ENCODE data around the gene HIP1R. TPM values are rescaled to one million over a fixed set of nuclear protein-coding genes. Genes with fewer than 3 reads are reported as not detected.

The HIP1R gene
- polyA plus RNA-seq, 2 donors, result 23.1 to 32.7 TPM

- H3K36me3 ChIP-seq (ENCODE audit: control insufficient read depth in 2 of 2, insufficient read depth in 2 of 2, low read length in 1 of 2), result no peaks in the 10 kb centered on the region
- no peaks in the 10 kb centered on the region for H3K27me3 ChIP-seq (ENCODE audit: control insufficient read depth in 1 of 2, insufficient read depth in 2 of 2, low read length in 2 of 2)
- H3K4me3 ChIP-seq (ENCODE audit: low read depth in 1 of 2, low read length in 2 of 2), result no peak overlapping the region
- H3K27ac ChIP-seq (ENCODE audit: low read depth in 2 of 2, low read length in 1 of 2), result peak overlapping the region; percentile 68 to 79
- H3K9me3 ChIP-seq (ENCODE audit: control insufficient read depth in 2 of 2, insufficient read depth in 1 of 2, low read depth in 1 of 2, low read length in 1 of 2), result no peaks in the 10 kb centered on the region
- peaks cover 0 to 29% of the 10 kb centered on the region in 2 donors for H3K4me1 ChIP-seq (ENCODE audit: control insufficient read depth in 2 of 2, insufficient read depth in 2 of 2, low read length in 1 of 2)
- WGBS, 2 donors, result 65 to 78% methylated on average over 26 of the region's 26 CpGs
These were observed 5.6 kb downstream of the HIP1R start for GRCh38 chr12:122840580-122841513.

- H3K27me3 ChIP-seq (ENCODE audit: control insufficient read depth in 1 of 2, insufficient read depth in 2 of 2, low read length in 2 of 2), result no peaks in the 10 kb centered on the region
- no peak overlapping the region for H3K4me3 ChIP-seq (ENCODE audit: low read depth in 1 of 2, low read length in 2 of 2)
- H3K27ac ChIP-seq (ENCODE audit: low read depth in 2 of 2, low read length in 1 of 2), result peak overlapping the region; percentile 68 to 79
- WGBS, 2 donors, result 60 to 65% methylated on average over 23 of the region's 23 CpGs
- peaks cover 0 to 29% of the 10 kb centered on the region in 2 donors for H3K4me1 ChIP-seq (ENCODE audit: control insufficient read depth in 2 of 2, insufficient read depth in 2 of 2, low read length in 1 of 2)
- H3K9me3 ChIP-seq (ENCODE audit: control insufficient read depth in 2 of 2, insufficient read depth in 1 of 2, low read depth in 1 of 2, low read length in 1 of 2), result no peaks in the 10 kb centered on the region
- no peaks in the 10 kb centered on the region for H3K36me3 ChIP-seq (ENCODE audit: control insufficient read depth in 2 of 2, insufficient read depth in 2 of 2, low read length in 1 of 2)
These were observed 6.5 kb downstream of the HIP1R start for GRCh38 chr12:122841544-122842321.

GRCh38 chr12:122842505-122843405 lies 7.5 kb downstream of the HIP1R start:
- no peak overlapping the region for H3K4me3 ChIP-seq (ENCODE audit: low read depth in 1 of 2, low read length in 2 of 2)
- H3K27me3 ChIP-seq (ENCODE audit: control insufficient read depth in 1 of 2, insufficient read depth in 2 of 2, low read length in 2 of 2), result no peaks in the 10 kb centered on the region
- no peaks in the 10 kb centered on the region for H3K36me3 ChIP-seq (ENCODE audit: control insufficient read depth in 2 of 2, insufficient read depth in 2 of 2, low read length in 1 of 2)
- WGBS, 2 donors, result 82 to 87% methylated on average over 22 of the region's 22 CpGs
- peak overlapping the region in 1 of 2 donors; percentile 1 for H3K27ac ChIP-seq (ENCODE audit: low read depth in 2 of 2, low read length in 1 of 2)
- no peaks in the 10 kb centered on the region for H3K9me3 ChIP-seq (ENCODE audit: control insufficient read depth in 2 of 2, insufficient read depth in 1 of 2, low read depth in 1 of 2, low read length in 1 of 2)
- H3K4me1 ChIP-seq (ENCODE audit: control insufficient read depth in 2 of 2, insufficient read depth in 2 of 2, low read length in 1 of 2), result peaks cover 3 to 28% of the 10 kb centered on the region in 2 donors

GRCh38 chr12:122843455-122843854 lies 8.2 kb downstream of the HIP1R start:
- H3K9me3 ChIP-seq (ENCODE audit: control insufficient read depth in 2 of 2, insufficient read depth in 1 of 2, low read depth in 1 of 2, low read length in 1 of 2), result no peaks in the 10 kb centered on the region
- no peaks in the 10 kb centered on the region for H3K27me3 ChIP-seq (ENCODE audit: control insufficient read depth in 1 of 2, insufficient read depth in 2 of 2, low read length in 2 of 2)
- 76 to 83% methylated on average over 8 of the region's 8 CpGs for WGBS, 2 donors
- H3K4me1 ChIP-seq (ENCODE audit: control insufficient read depth in 2 of 2, insufficient read depth in 2 of 2, low read length in 1 of 2), result peaks cover 3 to 25% of the 10 kb centered on the region in 2 donors
- no peak overlapping the region for H3K4me3 ChIP-seq (ENCODE audit: low read depth in 1 of 2, low read length in 2 of 2)
- peaks cover 0 to 4% of the 10 kb centered on the region in 2 donors for H3K36me3 ChIP-seq (ENCODE audit: control insufficient read depth in 2 of 2, insufficient read depth in 2 of 2, low read length in 1 of 2)
- no peak overlapping the region for H3K27ac ChIP-seq (ENCODE audit: low read depth in 2 of 2, low read length in 1 of 2)

DNA sequence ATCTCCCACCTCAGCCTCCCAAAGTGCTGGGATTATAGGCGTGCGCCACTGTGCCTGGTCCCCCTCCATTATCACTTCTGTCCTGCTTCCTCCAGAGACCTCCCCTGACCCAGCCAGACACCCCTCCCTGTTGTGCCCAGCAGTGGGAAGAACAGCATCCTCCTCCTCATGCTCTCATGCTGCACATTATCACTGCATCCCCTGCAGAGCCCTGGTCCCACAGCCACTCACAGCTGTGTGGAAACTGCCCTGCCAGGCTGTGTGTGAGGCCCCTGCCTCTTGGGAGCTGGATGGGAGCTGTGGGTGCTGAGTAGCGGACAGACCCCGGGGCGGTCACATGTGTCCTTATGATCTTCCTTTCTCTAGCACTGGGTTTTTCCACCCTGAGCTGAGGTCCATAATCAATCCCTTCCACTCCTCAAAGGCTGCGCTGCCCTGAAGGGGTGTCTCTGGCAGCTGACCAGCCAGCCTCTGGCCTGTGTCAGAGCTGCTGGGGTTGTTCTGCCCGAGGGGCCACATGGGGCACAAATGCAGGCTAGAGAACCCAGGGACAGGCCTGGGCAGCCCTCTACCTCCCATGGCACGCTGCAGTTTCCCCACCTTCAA lies 9.2 kb downstream of the HIP1R start:
- WGBS, 2 donors, result 79 to 83% methylated on average over 8 of the region's 8 CpGs
- H3K27ac ChIP-seq (ENCODE audit: low read depth in 2 of 2, low read length in 1 of 2), result no peak overlapping the region

GRCh38 chr12:122845041-122845864 lies 10.0 kb downstream of the HIP1R start:
- no peak overlapping the region for H3K27ac ChIP-seq (ENCODE audit: low read depth in 2 of 2, low read length in 1 of 2)
- no peaks in the 10 kb centered on the region for H3K9me3 ChIP-seq (ENCODE audit: control insufficient read depth in 2 of 2, insufficient read depth in 1 of 2, low read depth in 1 of 2, low read length in 1 of 2)
- H3K4me3 ChIP-seq (ENCODE audit: low read depth in 1 of 2, low read length in 2 of 2), result no peak overlapping the region
- H3K27me3 ChIP-seq (ENCODE audit: control insufficient read depth in 1 of 2, insufficient read depth in 2 of 2, low read length in 2 of 2), result no peaks in the 10 kb centered on the region
- H3K36me3 ChIP-seq (ENCODE audit: control insufficient read depth in 2 of 2, insufficient read depth in 2 of 2, low read length in 1 of 2), result peaks cover 0 to 11% of the 10 kb centered on the region in 2 donors
- H3K4me1 ChIP-seq (ENCODE audit: control insufficient read depth in 2 of 2, insufficient read depth in 2 of 2, low read length in 1 of 2), result peaks cover 3 to 18% of the 10 kb centered on the region in 2 donors
- WGBS, 2 donors, result 75 to 78% methylated on average over 29 to 30 of the region's 30 CpGs

More for the DNA sequence above, 9.2 kb downstream of the HIP1R start:
- H3K36me3 ChIP-seq (ENCODE audit: control insufficient read depth in 2 of 2, insufficient read depth in 2 of 2, low read length in 1 of 2), result peaks cover 0 to 11% of the 10 kb centered on the region in 2 donors
- no peaks in the 10 kb centered on the region for H3K27me3 ChIP-seq (ENCODE audit: control insufficient read depth in 1 of 2, insufficient read depth in 2 of 2, low read length in 2 of 2)
- H3K4me3 ChIP-seq (ENCODE audit: low read depth in 1 of 2, low read length in 2 of 2), result no peak overlapping the region
- peaks cover 3 to 22% of the 10 kb centered on the region in 2 donors for H3K4me1 ChIP-seq (ENCODE audit: control insufficient read depth in 2 of 2, insufficient read depth in 2 of 2, low read length in 1 of 2)
- H3K9me3 ChIP-seq (ENCODE audit: control insufficient read depth in 2 of 2, insufficient read depth in 1 of 2, low read depth in 1 of 2, low read length in 1 of 2), result no peaks in the 10 kb centered on the region

- H3K27ac ChIP-seq (ENCODE audit: low read depth in 2 of 2, low read length in 1 of 2), result peak overlapping the region in 1 of 2 donors; percentile 14
- H3K4me3 ChIP-seq (ENCODE audit: low read depth in 1 of 2, low read length in 2 of 2), result no peak overlapping the region
- WGBS, 2 donors, result 69 to 74% methylated on average over 13 to 14 of the region's 14 CpGs
- no peaks in the 10 kb centered on the region for H3K9me3 ChIP-seq (ENCODE audit: control insufficient read depth in 2 of 2, insufficient read depth in 1 of 2, low read depth in 1 of 2, low read length in 1 of 2)
- peaks cover 3 to 13% of the 10 kb centered on the region in 2 donors for H3K4me1 ChIP-seq (ENCODE audit: control insufficient read depth in 2 of 2, insufficient read depth in 2 of 2, low read length in 1 of 2)
- H3K36me3 ChIP-seq (ENCODE audit: control insufficient read depth in 2 of 2, insufficient read depth in 2 of 2, low read length in 1 of 2), result peaks cover 0 to 14% of the 10 kb centered on the region in 2 donors
- no peaks in the 10 kb centered on the region for H3K27me3 ChIP-seq (ENCODE audit: control insufficient read depth in 1 of 2, insufficient read depth in 2 of 2, low read length in 2 of 2)
These were observed 10.8 kb downstream of the HIP1R start for GRCh38 chr12:122845865-122846621.

Measured in esophagus (tissue), 2 donors.